GM03348 (cell line): ENCODE data around the gene ZRSR2.
A peak's percentile ranks its signal among the peaks of the same experiment; 100 is the strongest.

Experiments used
- DNase-seq: peaks from one replicate; pipeline ENCODE4 v3.0.0; 2012; ENCODE audit warnings: low spot score

The ZRSR2 gene

DNA sequence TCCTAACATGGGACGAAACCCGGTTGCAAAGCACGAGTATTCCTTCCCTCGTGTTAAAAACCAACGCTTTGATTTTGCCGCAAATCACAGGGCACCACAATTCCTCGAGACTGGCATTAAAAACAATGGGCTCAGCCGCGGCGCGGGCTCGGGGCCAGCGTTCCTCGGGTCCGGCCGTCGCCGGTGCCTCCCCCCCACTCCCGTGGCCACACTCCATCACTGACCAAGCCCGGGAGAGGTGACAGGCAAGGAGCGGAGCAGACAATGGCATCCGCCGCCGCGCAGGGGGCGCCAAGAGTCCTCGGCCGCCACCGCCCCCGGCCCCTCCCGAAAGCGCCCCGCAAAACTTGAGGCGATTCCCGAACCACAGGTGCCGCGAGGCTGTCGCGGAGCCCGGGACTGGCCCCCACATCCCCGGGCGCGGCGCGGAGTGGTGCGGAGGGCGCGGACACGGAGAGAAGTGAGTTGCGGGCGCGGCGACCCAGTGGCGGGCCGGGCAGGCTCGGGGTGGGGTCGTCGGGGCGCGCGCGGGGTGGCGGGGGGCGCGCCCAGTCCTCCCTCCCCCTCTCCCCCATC, 63.9 kb downstream of the ZRSR2 start:
- peak; percentile 42 for DNase-seq

- DNase-seq, result peak; percentile 94
Observed at GRCh38 chrX:15854712-15855567, 64.7 kb downstream of the ZRSR2 start, which contains the start of gene AP1S2. Gene AP1S2, minus strand, starts transcription at chrX:15854813. Its CDS starts 2,289 bp downstream, at chrX:15852524.

GRCh38 chrX:15855568-15856221, 65.4 kb downstream of the ZRSR2 start:
- DNase-seq, result no peak

- no peak for DNase-seq
Observed at GRCh38 chrX:15856222-15856587, 65.9 kb downstream of the ZRSR2 start.

GRCh38 chrX:15856636-15857035, 66.4 kb downstream of the ZRSR2 start:
- no peak for DNase-seq

GRCh38 chrX:15858051-15858450, 67.8 kb downstream of the ZRSR2 start:
- DNase-seq, result no peak

DNA sequence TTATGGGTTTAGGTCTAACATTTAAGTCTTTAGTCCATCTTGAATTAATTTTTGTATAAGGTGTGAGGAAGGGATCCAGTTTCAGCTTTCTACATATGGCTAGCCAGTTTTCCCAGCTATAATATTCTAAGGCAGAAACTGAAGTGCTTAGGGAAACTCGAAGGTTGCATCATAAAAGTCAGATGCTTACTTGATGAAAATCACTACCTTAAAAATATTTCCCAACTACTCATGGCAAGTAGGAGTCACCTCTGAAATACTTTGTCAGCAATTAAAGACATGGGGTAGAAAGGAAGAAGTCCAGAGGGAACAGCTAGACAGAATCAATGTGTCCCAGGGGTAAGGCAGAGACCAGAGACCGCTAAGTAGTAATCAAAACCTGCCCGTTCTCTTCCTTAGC, 70.6 kb downstream of the ZRSR2 start:
- no peak for DNase-seq

GRCh38 chrX:15864023-15864422, 73.7 kb downstream of the ZRSR2 start:
- DNase-seq, result no peak

GRCh38 chrX:15864629-15865028, 74.3 kb downstream of the ZRSR2 start:
- DNase-seq, result no peak

- no peak for DNase-seq
Observed at GRCh38 chrX:15866147-15866546, 75.9 kb downstream of the ZRSR2 start.

DNA sequence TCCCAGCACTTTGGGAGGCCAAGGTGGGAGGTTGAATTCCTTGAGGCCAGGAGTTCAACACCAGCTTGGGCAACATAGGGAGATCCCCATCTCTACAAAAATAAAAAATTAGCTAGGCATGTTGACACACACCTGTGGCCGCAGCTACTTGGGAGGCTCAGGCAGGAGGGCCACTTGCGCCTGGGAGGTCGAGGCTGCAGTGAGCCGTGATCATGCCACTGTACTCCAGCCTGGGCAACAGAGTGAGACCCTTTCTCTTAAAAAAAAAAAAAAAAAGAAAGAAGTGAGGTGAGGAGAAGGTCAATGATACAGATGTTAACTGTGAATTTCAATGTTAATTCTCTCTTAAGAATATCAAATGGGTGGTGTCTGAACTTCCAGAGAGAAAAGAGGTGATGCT, 79.4 kb downstream of the ZRSR2 start:
- no peak for DNase-seq

DNA sequence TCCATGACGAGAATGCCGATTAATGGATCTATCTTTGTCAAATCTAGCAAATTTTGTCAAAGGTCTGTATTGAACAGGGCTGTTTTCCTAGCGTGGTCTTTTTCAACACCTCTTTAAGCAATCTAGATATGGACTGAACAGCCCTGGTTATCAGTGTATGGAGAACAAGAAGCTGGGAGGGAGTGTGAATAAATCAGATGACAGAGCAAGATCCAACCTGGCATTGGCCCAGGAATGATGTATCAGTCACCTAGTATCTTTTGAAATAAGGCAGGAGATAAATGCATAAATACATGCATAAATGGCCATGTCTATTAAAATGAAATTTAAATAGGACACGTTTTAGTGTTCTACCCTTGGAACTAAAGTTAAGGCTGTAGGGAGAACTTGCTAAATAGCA, 80.0 kb downstream of the ZRSR2 start:
- DNase-seq, result no peak
